Trophoblast cell (in vitro differentiated cells and primary cell): ENCODE data around the gene CD99.

Experiments used
- DNase-seq, 2 donors: peaks; one replicate each; pipeline ENCODE4 v3.0.0-alpha.2; 2016
- H2AFZ ChIP-seq: 2 replicates; pipeline ENCODE4 v1.6.1; 2013; ENCODE audit warnings: low read length, moderate library complexity, mild to moderate bottlenecking; ENCODE audit not compliant: insufficient read depth, poor library complexity
- H2AK5ac ChIP-seq: 2 replicates; pipeline ENCODE4 v1.6.1; 2013; ENCODE audit warnings: mild to moderate bottlenecking, low read length
- H2BK120ac ChIP-seq: 2 replicates; pipeline ENCODE4 v1.6.1; 2013; ENCODE audit warnings: low read length, mild to moderate bottlenecking, moderate library complexity; ENCODE audit not compliant: insufficient read depth, poor library complexity
- H2BK12ac ChIP-seq: 2 replicates; pipeline ENCODE4 v1.6.1; 2013; ENCODE audit warnings: mild to moderate bottlenecking, low read length, moderate library complexity
- H2BK5ac ChIP-seq: 2 replicates; pipeline ENCODE4 v1.6.1; 2013; ENCODE audit warnings: low read length, low read depth, moderate library complexity, mild to moderate bottlenecking; ENCODE audit not compliant: poor library complexity
- H3K14ac ChIP-seq: 2 replicates; pipeline ENCODE4 v1.6.1; 2013; ENCODE audit warnings: mild to moderate bottlenecking, low read length
- H3K18ac ChIP-seq: 2 replicates; pipeline ENCODE4 v1.6.1; 2013; ENCODE audit warnings: mild to moderate bottlenecking, low read length
- H3K23ac ChIP-seq: 2 replicates; pipeline ENCODE4 v1.6.1; 2013; ENCODE audit warnings: low read length
- H3K27ac ChIP-seq: 2 replicates; pipeline ENCODE4 v1.5.1; 2013; ENCODE audit warnings: low read depth, mild to moderate bottlenecking, inconsistent platforms, low read length, moderate library complexity
- H3K27me3 ChIP-seq: 2 replicates; pipeline ENCODE4 v1.6.1; 2013; ENCODE audit warnings: inconsistent platforms, mild to moderate bottlenecking, low read length, moderate library complexity; ENCODE audit not compliant: insufficient read depth
- H3K36me3 ChIP-seq, 2 experiments: 1 replicate in 1 of 2; 2 replicates in 1 of 2; pipeline ENCODE4 v1.6.1; 2013; ENCODE audit warnings: low read length in 2 of 2, mild to moderate bottlenecking in 2 of 2, moderate library complexity in 1 of 2; ENCODE audit not compliant: insufficient read depth in 2 of 2, control insufficient read depth in 1 of 2
- H3K4ac ChIP-seq: 2 replicates; pipeline ENCODE4 v1.6.1; 2013; ENCODE audit warnings: low read depth, mild to moderate bottlenecking, low read length, moderate library complexity
- H3K4me1 ChIP-seq, 2 experiments: 1 replicate in 1 of 2; 2 replicates in 1 of 2; pipeline ENCODE4 v1.6.1; 2013; ENCODE audit warnings: low read length in 2 of 2, mild to moderate bottlenecking in 2 of 2, moderate library complexity in 1 of 2; ENCODE audit not compliant: insufficient read depth in 2 of 2, control insufficient read depth in 1 of 2
- H3K4me2 ChIP-seq: 2 replicates; pipeline ENCODE4 v1.6.1; 2013; ENCODE audit warnings: inconsistent platforms, mild to moderate bottlenecking, low read length, moderate library complexity
- H3K4me3 ChIP-seq: 2 replicates; pipeline ENCODE4 v1.5.1; 2013; ENCODE audit warnings: mild to moderate bottlenecking, low read depth, low read length, inconsistent platforms
- H3K79me1 ChIP-seq: one replicate; pipeline ENCODE4 v1.6.1; 2013; ENCODE audit warnings: low read length
- H3K79me2 ChIP-seq: 2 replicates; pipeline ENCODE4 v1.6.1; 2013; ENCODE audit warnings: low read length, mild to moderate bottlenecking; ENCODE audit not compliant: control insufficient read depth, insufficient read depth, poor library complexity
- H3K9ac ChIP-seq: 2 replicates; pipeline ENCODE4 v1.6.1; 2013; ENCODE audit warnings: mild to moderate bottlenecking, low read length
- H3K9me3 ChIP-seq: 2 replicates; pipeline ENCODE4 v1.6.1; 2013; ENCODE audit warnings: low read depth, mild to moderate bottlenecking, control low read depth, inconsistent platforms, low read length; ENCODE audit not compliant: insufficient read depth
- H4K12ac ChIP-seq: 2 replicates; pipeline ENCODE4 v1.6.1; 2013; ENCODE audit warnings: low read depth, mild to moderate bottlenecking, low read length, moderate library complexity
- H4K8ac ChIP-seq: 2 replicates; pipeline ENCODE4 v1.6.1; 2013; ENCODE audit warnings: low read depth, mild to moderate bottlenecking, low read length, moderate library complexity
- H4K91ac ChIP-seq: one replicate; pipeline ENCODE4 v1.6.1; 2013; ENCODE audit warnings: low read depth, mild to moderate bottlenecking, low read length, moderate library complexity
- WGBS: extraction: QIAGEN DNeasy Blood & Tissue Kit; methylation state at CpG from one replicate; pipeline ENCODE4 v1.1.7; 2013; ENCODE audit warnings: missing lambda C conversion rate; ENCODE audit not compliant: insufficient read length, insufficient coverage; ENCODE audit errors: extremely low coverage; 5-methylcytosine and 5-hydroxymethylcytosine counted together

The CD99 gene

DNA sequence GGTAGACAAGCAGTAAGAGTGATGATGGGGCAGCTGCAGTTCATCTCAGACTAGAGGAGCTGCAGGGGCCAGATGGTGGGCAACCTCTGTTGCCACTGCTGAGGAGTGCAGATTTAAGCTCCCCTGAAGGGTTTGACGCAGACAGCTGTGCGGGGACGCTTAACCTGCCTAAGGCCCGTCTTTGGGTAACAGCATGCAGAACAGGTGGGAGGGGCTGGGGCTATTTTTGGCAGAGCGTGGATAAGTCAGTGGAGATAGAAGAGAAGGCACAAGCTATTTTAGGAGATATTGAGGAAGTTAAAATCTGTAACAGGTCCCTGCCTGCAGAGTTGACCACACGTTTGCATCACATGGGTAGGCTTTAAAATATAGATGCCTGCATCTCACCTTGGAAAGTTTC lies 10.5 kb downstream of the CD99 start:
- H3K4me2 ChIP-seq, result no peak overlapping the region
- no peak overlapping the region for H4K12ac ChIP-seq
- H4K8ac ChIP-seq, result no peak overlapping the region
- WGBS, result no CpG with 5 or more reads among the region's 6 CpGs
- H3K14ac ChIP-seq, result no peak overlapping the region
- H2AK5ac ChIP-seq, result no peak overlapping the region
- H2AFZ ChIP-seq, result no peak overlapping the region
- H3K36me3 ChIP-seq, result peaks cover 5 to 10% of the 10 kb centered on the region in 2 experiments
- H2BK120ac ChIP-seq, result no peak overlapping the region
- no peak overlapping the region for H2BK5ac ChIP-seq
- H3K23ac ChIP-seq, result no peak overlapping the region
- peaks cover 23% of the 10 kb centered on the region for H3K79me2 ChIP-seq
- H3K27me3 ChIP-seq, result no peaks in the 10 kb centered on the region
- DNase-seq, result no peak
- H3K4me3 ChIP-seq, result no peak overlapping the region
- H3K27ac ChIP-seq, result no peak overlapping the region
- H3K79me1 ChIP-seq, result peaks cover 3% of the 10 kb centered on the region
- H3K4me1 ChIP-seq, result peaks cover 19 to 47% of the 10 kb centered on the region in 2 experiments
- H3K18ac ChIP-seq, result peak overlapping the region; percentile 17
- peaks cover 2% of the 10 kb centered on the region for H3K9me3 ChIP-seq
- H3K4ac ChIP-seq, result peak overlapping the region; percentile 5
- H4K91ac ChIP-seq, result no peak overlapping the region
- no peak overlapping the region for H3K9ac ChIP-seq
- no peak overlapping the region for H2BK12ac ChIP-seq

- no peak for DNase-seq
- no peak overlapping the region for H3K4me2 ChIP-seq
- peak overlapping the region; percentile 26 for H3K18ac ChIP-seq
- peaks cover 25% of the 10 kb centered on the region for H3K79me2 ChIP-seq
- peak overlapping the region; percentile 88 for H3K4ac ChIP-seq
- no peak overlapping the region for H3K14ac ChIP-seq
- peaks cover 9% of the 10 kb centered on the region for H3K79me1 ChIP-seq
- H4K91ac ChIP-seq, result no peak overlapping the region
- H4K8ac ChIP-seq, result no peak overlapping the region
- H3K27ac ChIP-seq, result no peak overlapping the region
- H3K23ac ChIP-seq, result no peak overlapping the region
- H3K4me1 ChIP-seq, result peaks cover 19 to 45% of the 10 kb centered on the region in 2 experiments
- no peak overlapping the region for H2BK12ac ChIP-seq
- H3K4me3 ChIP-seq, result no peak overlapping the region
- no peak overlapping the region for H2BK120ac ChIP-seq
- no CpG with 5 or more reads among the region's 14 CpGs for WGBS
- no peak overlapping the region for H2AFZ ChIP-seq
- no peak overlapping the region for H2AK5ac ChIP-seq
- H3K27me3 ChIP-seq, result no peaks in the 10 kb centered on the region
- H3K9ac ChIP-seq, result no peak overlapping the region
- H4K12ac ChIP-seq, result no peak overlapping the region
- H3K9me3 ChIP-seq, result peaks cover 3% of the 10 kb centered on the region
- peaks cover 5 to 11% of the 10 kb centered on the region in 2 experiments for H3K36me3 ChIP-seq
- H2BK5ac ChIP-seq, result no peak overlapping the region
Observed at GRCh38 chrX:2703991-2704369, 12.9 kb downstream of the CD99 start.

DNA sequence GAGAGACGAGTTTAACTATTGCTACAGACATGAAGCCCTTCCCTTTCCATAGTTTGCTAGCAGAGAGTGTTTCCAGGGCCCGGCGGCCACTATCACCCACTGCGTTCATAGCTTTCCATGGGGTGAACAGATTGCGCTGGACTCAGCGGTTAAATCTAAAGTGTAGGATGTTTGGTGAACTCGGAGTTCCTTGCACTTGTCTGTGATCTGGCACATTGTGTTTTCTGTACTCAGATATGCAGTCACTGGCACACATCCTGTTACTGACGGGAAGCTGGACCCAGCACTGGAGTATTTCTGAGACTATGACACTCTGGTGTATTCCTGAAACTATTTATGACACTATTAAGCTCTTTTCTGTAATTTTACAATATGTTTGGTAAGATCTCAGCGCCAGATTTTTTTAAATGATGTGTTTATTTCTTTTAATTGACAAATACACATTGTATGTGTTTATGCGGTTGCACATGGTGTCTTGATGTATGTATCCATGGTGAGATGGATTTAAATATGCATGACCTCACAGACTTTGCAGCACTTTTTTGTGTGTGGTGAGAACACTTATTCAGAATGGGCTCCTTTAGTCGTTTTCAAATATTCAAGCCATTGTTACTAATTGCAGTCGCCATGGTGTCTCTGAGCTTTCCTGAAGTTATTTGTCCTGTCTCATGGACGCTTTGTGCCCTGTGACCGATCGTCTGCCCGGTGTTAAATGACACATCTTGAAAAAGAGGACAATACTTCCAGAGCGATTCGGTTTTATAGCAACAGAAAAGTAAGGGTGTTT lies 14.1 kb downstream of the CD99 start:
- peaks cover 6% of the 10 kb centered on the region for H3K9me3 ChIP-seq
- peak overlapping the region; percentile 59 for H3K4ac ChIP-seq
- no peak for DNase-seq
- no peak overlapping the region for H2BK12ac ChIP-seq
- peaks cover 24% of the 10 kb centered on the region for H3K79me2 ChIP-seq
- H3K14ac ChIP-seq, result no peak overlapping the region
- H2AK5ac ChIP-seq, result no peak overlapping the region
- no peak overlapping the region for H3K4me2 ChIP-seq
- WGBS, result no CpG with 5 or more reads among the region's 18 CpGs
- H4K91ac ChIP-seq, result no peak overlapping the region
- no peak overlapping the region for H4K12ac ChIP-seq
- no peak overlapping the region for H3K4me3 ChIP-seq
- peaks cover 11% of the 10 kb centered on the region for H3K79me1 ChIP-seq
- H2BK120ac ChIP-seq, result no peak overlapping the region
- H3K23ac ChIP-seq, result no peak overlapping the region
- no peak overlapping the region for H3K9ac ChIP-seq
- H3K36me3 ChIP-seq, result peaks cover 5 to 11% of the 10 kb centered on the region in 2 experiments
- peaks cover 28 to 56% of the 10 kb centered on the region in 2 experiments for H3K4me1 ChIP-seq
- no peak overlapping the region for H4K8ac ChIP-seq
- no peak overlapping the region for H3K18ac ChIP-seq
- no peaks in the 10 kb centered on the region for H3K27me3 ChIP-seq
- no peak overlapping the region for H3K27ac ChIP-seq
- H2AFZ ChIP-seq, result no peak overlapping the region
- no peak overlapping the region for H2BK5ac ChIP-seq

DNA sequence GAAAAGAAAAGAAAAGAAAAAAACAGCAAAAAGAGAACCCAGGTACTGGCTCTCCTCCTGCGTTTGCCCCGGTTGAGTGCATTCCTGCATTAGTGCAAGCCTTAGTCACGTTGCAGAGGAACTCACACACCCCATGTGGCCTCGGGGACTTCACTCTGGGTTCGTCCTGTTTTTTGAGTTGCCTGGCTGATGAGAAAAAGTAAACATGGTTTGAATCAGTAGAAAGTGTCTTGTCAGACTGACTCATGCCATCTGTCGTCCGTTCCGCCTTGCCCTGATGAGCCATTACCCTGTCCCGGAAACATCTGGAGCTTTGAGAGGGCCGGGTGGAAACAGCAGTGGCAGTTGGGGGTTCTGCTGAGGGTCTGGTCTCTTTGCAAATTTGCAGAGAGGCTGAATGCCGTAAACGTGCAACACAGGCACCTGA lies 16.3 kb downstream of the CD99 start:
- Histone ChIP-seq H2BK120ac (no peak overlapping the region), H4K91ac (peak overlapping the region; percentile 56), H3K4me2 (peak overlapping the region; percentile 40), H2BK12ac (no peak overlapping the region), H3K4ac (no peak overlapping the region), H3K9ac (no peak overlapping the region), H4K8ac (no peak overlapping the region), H3K4me3 (no peak overlapping the region), H3K79me1 (peaks cover 11% of the 10 kb centered on the region), H3K14ac (no peak overlapping the region), H3K18ac (no peak overlapping the region), H2AFZ (no peak overlapping the region), H3K79me2 (peaks cover 18% of the 10 kb centered on the region), H3K27ac (peak overlapping the region; percentile 84), H3K36me3 (peaks cover 2 to 6% of the 10 kb centered on the region in 2 experiments), H2BK5ac (peak overlapping the region; percentile 50), H4K12ac (no peak overlapping the region), H2AK5ac (no peak overlapping the region), H3K23ac (no peak overlapping the region), H3K9me3 (peaks cover 6% of the 10 kb centered on the region), H3K27me3 (no peaks in the 10 kb centered on the region), H3K4me1 (peaks cover 28 to 54% of the 10 kb centered on the region in 2 experiments)
- DNase-seq, result peak; percentile 88 to 95
- no CpG with 5 or more reads among the region's 12 CpGs for WGBS
